Measurements from ENCODE around the gene ACTR3C.
"Not testable (repeated sequence)": the region's sequence is repeated elsewhere in the genome, so short reads cannot be mapped to it uniquely, and the experiment has no call there.

The ACTR3C gene

GRCh38 chr7:150219941-150220658, 103.2 kb downstream of the ACTR3C start:
- not testable (repeated sequence) for DNase-seq; H3K27me3 ChIP-seq (replicated peaks; ENCODE audit: control insufficient read depth, insufficient read depth, low read length, poor library complexity, severe bottlenecking); H3K4me3 ChIP-seq (ENCODE audit: insufficient read depth, low read depth, low read length, poor library complexity, severe bottlenecking); H3K27ac ChIP-seq (ENCODE audit: insufficient read depth, low read length, poor library complexity, severe bottlenecking); H3K4me1 ChIP-seq (ENCODE audit: control insufficient read depth, insufficient read depth, low read length, poor library complexity, severe bottlenecking); H3K9me3 ChIP-seq (ENCODE audit: control insufficient read depth, low read length); H3K36me3 ChIP-seq (ENCODE audit: control insufficient read depth, insufficient read depth, low read length)

- H3K27ac ChIP-seq (ENCODE audit: insufficient read depth, low read length, poor library complexity, severe bottlenecking); H3K27me3 ChIP-seq (replicated peaks; ENCODE audit: control insufficient read depth, insufficient read depth, low read length, poor library complexity, severe bottlenecking); DNase-seq; H3K4me1 ChIP-seq (ENCODE audit: control insufficient read depth, insufficient read depth, low read length, poor library complexity, severe bottlenecking); H3K4me3 ChIP-seq (ENCODE audit: insufficient read depth, low read depth, low read length, poor library complexity, severe bottlenecking); H3K36me3 ChIP-seq (ENCODE audit: control insufficient read depth, insufficient read depth, low read length); H3K9me3 ChIP-seq (ENCODE audit: control insufficient read depth, low read length): not testable (repeated sequence)
Measured at GRCh38 chr7:150206848-150207247, 116.5 kb downstream of the ACTR3C start.

GRCh38 chr7:150205866-150206265, 117.5 kb downstream of the ACTR3C start:
- not testable (repeated sequence) for H3K27me3 ChIP-seq (replicated peaks; ENCODE audit: control insufficient read depth, insufficient read depth, low read length, poor library complexity, severe bottlenecking); DNase-seq; H3K4me1 ChIP-seq (ENCODE audit: control insufficient read depth, insufficient read depth, low read length, poor library complexity, severe bottlenecking); H3K36me3 ChIP-seq (ENCODE audit: control insufficient read depth, insufficient read depth, low read length); H3K27ac ChIP-seq (ENCODE audit: insufficient read depth, low read length, poor library complexity, severe bottlenecking); H3K4me3 ChIP-seq (ENCODE audit: insufficient read depth, low read depth, low read length, poor library complexity, severe bottlenecking); H3K9me3 ChIP-seq (ENCODE audit: control insufficient read depth, low read length)

- H3K4me1 ChIP-seq (ENCODE audit: control insufficient read depth, insufficient read depth, low read length, poor library complexity, severe bottlenecking); H3K9me3 ChIP-seq (ENCODE audit: control insufficient read depth, low read length); H3K27me3 ChIP-seq (replicated peaks; ENCODE audit: control insufficient read depth, insufficient read depth, low read length, poor library complexity, severe bottlenecking); DNase-seq; H3K36me3 ChIP-seq (ENCODE audit: control insufficient read depth, insufficient read depth, low read length); H3K27ac ChIP-seq (ENCODE audit: insufficient read depth, low read length, poor library complexity, severe bottlenecking); H3K4me3 ChIP-seq (ENCODE audit: insufficient read depth, low read depth, low read length, poor library complexity, severe bottlenecking): not testable (repeated sequence)
Measured at GRCh38 chr7:150204577-150204976, 118.8 kb downstream of the ACTR3C start.

- H3K27ac ChIP-seq (ENCODE audit: insufficient read depth, low read length, poor library complexity, severe bottlenecking); DNase-seq; H3K27me3 ChIP-seq (replicated peaks; ENCODE audit: control insufficient read depth, insufficient read depth, low read length, poor library complexity, severe bottlenecking); H3K4me3 ChIP-seq (ENCODE audit: insufficient read depth, low read depth, low read length, poor library complexity, severe bottlenecking); H3K36me3 ChIP-seq (ENCODE audit: control insufficient read depth, insufficient read depth, low read length); H3K4me1 ChIP-seq (ENCODE audit: control insufficient read depth, insufficient read depth, low read length, poor library complexity, severe bottlenecking); H3K9me3 ChIP-seq (ENCODE audit: control insufficient read depth, low read length): not testable (repeated sequence)
Measured at GRCh38 chr7:150202894-150203293, 120.5 kb downstream of the ACTR3C start.
